Caco-2 (cell line): ENCODE measurements around the gene GALNTL6. TPM values are rescaled to one million over a fixed set of nuclear protein-coding genes. Genes with fewer than 3 reads are reported as not detected.

Source experiments
- BruUV-seq: library from RNA; stranded (reverse); fragments of 400-500 nt; replicated peaks from 2 replicates; lab custom pipeline; 2021; lab: Mats Ljungman, UMichigan
- CTCF ChIA-PET: fragments of 300-600 bp; sonication (Branson Sonifier 250); formaldehyde crosslinking; loops from one replicate; lab custom pipeline; 2022; ENCODE audit warnings: antibody characterized with exemption; lab: Charles Lee
- POLR2A ChIA-PET: fragments of 300-600 bp; sonication (Branson Sonifier 250); formaldehyde crosslinking; loops from one replicate; lab custom pipeline; 2022; ENCODE audit warnings: antibody characterized with exemption; lab: Charles Lee
- DNase-seq, 2 experiments: peaks; one replicate each; pipeline versions ENCODE4 v3.0.0 to v3.0.0-alpha.2; 2020 to 2022
- H3K27me3 ChIP-seq: replicated peaks from 2 replicates; pipeline ENCODE4 v1.6.0; 2011; ENCODE audit warnings: low read length; ENCODE audit not compliant: control insufficient read depth, insufficient read depth
- H3K36me3 ChIP-seq: 2 replicates; pipeline ENCODE4 v1.5.1; 2011; ENCODE audit warnings: low read length; ENCODE audit not compliant: control insufficient read depth, insufficient read depth
- H3K4me1 ChIP-seq: fragments of 250-450 bp; sonication (Bioruptor Pico); 2 replicates; pipeline ENCODE4 v1.5.1; 2020; ENCODE audit warnings: mild to moderate bottlenecking
- H3K4me3 ChIP-seq: 2 replicates; pipeline ENCODE4 v1.5.1; 2011; ENCODE audit warnings: low read depth, mild to moderate bottlenecking, control low read depth, low read length
- H3K9me3 ChIP-seq: fragments of 250-450 bp; sonication (Bioruptor Pico); 2 replicates; pipeline ENCODE4 v1.5.1; 2020; ENCODE audit warnings: mild to moderate bottlenecking, moderate library complexity
- H3K27ac Mint-ChIP-seq: one replicate; pipeline ENCODE4 v1.8.0; 2022; ENCODE audit warnings: mixed read lengths; ENCODE audit not compliant: unreplicated experiment
- H3K27me3 Mint-ChIP-seq: one replicate; pipeline ENCODE4 v1.8.0; 2022; ENCODE audit warnings: mixed read lengths; ENCODE audit not compliant: insufficient read depth, unreplicated experiment
- H3K36me3 Mint-ChIP-seq: one replicate; pipeline ENCODE4 v1.8.0; 2022; ENCODE audit warnings: mild to moderate bottlenecking, mixed read lengths; ENCODE audit not compliant: insufficient read depth, unreplicated experiment
- H3K4me1 Mint-ChIP-seq: one replicate; pipeline ENCODE4 v1.8.0; 2022; ENCODE audit warnings: low read depth, mixed read lengths; ENCODE audit not compliant: unreplicated experiment
- H3K4me3 Mint-ChIP-seq: one replicate; pipeline ENCODE4 v1.8.0; 2022; ENCODE audit warnings: mild to moderate bottlenecking, moderate library complexity, mixed read lengths; ENCODE audit not compliant: unreplicated experiment
- H3K9me3 Mint-ChIP-seq: one replicate; pipeline ENCODE4 v1.8.0; 2022; ENCODE audit warnings: mixed read lengths; ENCODE audit not compliant: unreplicated experiment
- CTCF ChIP-seq, 2 experiments: fragments of 200-600 bp in 1 of 2; IDR thresholded peaks; 1 replicate in 1 of 2; 2 replicates in 1 of 2; pipeline versions ENCODE4 v1.5.1 to v1.8.0; 2011 to 2022; ENCODE audit warnings: antibody characterized with exemption in 1 of 2, control low read depth in 1 of 2, inconsistent platforms in 1 of 2, low read depth in 1 of 2, low read length in 1 of 2, mild to moderate bottlenecking in 1 of 2, moderate library complexity in 1 of 2; ENCODE audit not compliant: insufficient read depth in 1 of 2, severe bottlenecking in 1 of 2, unreplicated experiment in 1 of 2
- intact Hi-C: fragments of 100-400 bp; cut with micrococcal nuclease; formaldehyde crosslinking; loops from one replicate; pipeline ENCODE4 v1.10.0; 2022; ENCODE audit not compliant: unreplicated experiment
- total RNA-seq: library from RNA; stranded (reverse); gene quantifications from 2 replicates; pipeline ENCODE4 v1.2.3, GENCODE V29; 2022

The GALNTL6 gene
- total RNA-seq, 1 experiment from 2014 or later, result not detected

- Mint-ChIP-seq H3K9me3 (peaks cover 20% of the 10 kb centered on the region), H3K27me3 (no peaks in the 10 kb centered on the region), H3K4me1 (peaks cover 21% of the 10 kb centered on the region), H3K36me3 (no peaks in the 10 kb centered on the region), H3K4me3 (no peak overlapping the region), H3K27ac (no peak overlapping the region)
- BruUV-seq, result no TSS peak
- no peak for TF ChIP-seq CTCF (IDR thresholded peaks at IDR 0.05; ENCODE audit: insufficient read depth in 1 of 2, low read depth in 1 of 2, low read length in 1 of 2, severe bottlenecking in 1 of 2, unreplicated experiment in 1 of 2)
- intact Hi-C loops, result no loop called here
- Histone ChIP-seq H3K9me3 (no peaks in the 10 kb centered on the region), H3K36me3 (no peaks in the 10 kb centered on the region), H3K4me3 (no peak overlapping the region), H3K27me3 (no peaks in the 10 kb centered on the region), H3K4me1 (peaks cover 4% of the 10 kb centered on the region; the same call in 1 of the 2 replicates)
- ChIA-PET POLR2A (no interaction called here), CTCF (no interaction called here)
- DNase-seq, result no peak
Observed at GRCh38 chr4:172826346-172826745, 1013.1 kb downstream of the GALNTL6 start.

GRCh38 chr4:172826861-172827260, 1013.7 kb downstream of the GALNTL6 start:
- peaks cover 18% of the 10 kb centered on the region for H3K9me3 Mint-ChIP-seq
- H3K4me3 Mint-ChIP-seq, result no peak overlapping the region
- Histone ChIP-seq H3K4me3 (no peak overlapping the region), H3K36me3 (no peaks in the 10 kb centered on the region), H3K9me3 (no peaks in the 10 kb centered on the region), H3K4me1 (0 out of 2 replicates have a peak, but pooled peaks cover 4% of the 10 kb centered on the region), H3K27me3 (no peaks in the 10 kb centered on the region)
- CTCF ChIA-PET, result no interaction called here
- no peak for DNase-seq
- BruUV-seq, result no TSS peak
- POLR2A ChIA-PET, result no interaction called here
- intact Hi-C loops, result no loop called here
- H3K36me3 Mint-ChIP-seq, result no peaks in the 10 kb centered on the region
- no peaks in the 10 kb centered on the region for H3K27me3 Mint-ChIP-seq
- TF ChIP-seq CTCF (IDR thresholded peaks at IDR 0.05; ENCODE audit: insufficient read depth in 1 of 2, low read depth in 1 of 2, low read length in 1 of 2, severe bottlenecking in 1 of 2, unreplicated experiment in 1 of 2), result no peak
- no peak overlapping the region for H3K27ac Mint-ChIP-seq
- peaks cover 21% of the 10 kb centered on the region for H3K4me1 Mint-ChIP-seq

GRCh38 chr4:172830295-172830764, 1017.1 kb downstream of the GALNTL6 start:
- H3K27me3 ChIP-seq, result no peaks in the 10 kb centered on the region
- intact Hi-C loops, result loop anchor here (1.0 to 2.0 kb wide), 3 partner anchors 234 to 598 kb away; no protein-coding TSS in a partner anchor
- no peak overlapping the region for H3K4me3 ChIP-seq
- no peaks in the 10 kb centered on the region for H3K9me3 Mint-ChIP-seq
- CTCF ChIA-PET, result no interaction called here
- H3K27ac Mint-ChIP-seq, result peak overlapping the region; percentile 55
- no peaks in the 10 kb centered on the region for H3K27me3 Mint-ChIP-seq
- TF ChIP-seq CTCF (IDR thresholded peaks at IDR 0.05; ENCODE audit: insufficient read depth in 1 of 2, low read depth in 1 of 2, low read length in 1 of 2, severe bottlenecking in 1 of 2, unreplicated experiment in 1 of 2), result peak in 1 of 2 experiments; percentile 40
- no peak for DNase-seq
- no TSS peak for BruUV-seq
- H3K4me1 Mint-ChIP-seq, result peaks cover 6% of the 10 kb centered on the region
- no peaks in the 10 kb centered on the region for H3K36me3 ChIP-seq
- POLR2A ChIA-PET, result no interaction called here
- no peaks in the 10 kb centered on the region for H3K36me3 Mint-ChIP-seq
- H3K4me1 ChIP-seq, result 0 out of 2 replicates have a peak, but pooled peaks cover 4% of the 10 kb centered on the region
- H3K9me3 ChIP-seq, result no peaks in the 10 kb centered on the region
- H3K4me3 Mint-ChIP-seq, result no peak overlapping the region
